HG03175 (cell line): Measurements from ENCODE around the gene TMEM214.
A peak's percentile ranks its signal among the peaks of the same experiment; 100 is the strongest.

Source experiments
- ATAC-seq: cut with Tn5 transposase; IDR thresholded peaks from one replicate; pipeline ENCODE4 v1.9.1; 2021; ENCODE audit warnings: mild to moderate bottlenecking, moderate library complexity; ENCODE audit not compliant: unreplicated experiment

The TMEM214 gene

GRCh38 chr2:27082773-27083409 is 50.1 kb downstream of the TMEM214 start:
- no peak for ATAC-seq

GRCh38 chr2:27083410-27084296 is 50.9 kb downstream of the TMEM214 start:
- ATAC-seq, result no peak

- ATAC-seq, result no peak
Measured at GRCh38 chr2:27084297-27085061, 51.7 kb downstream of the TMEM214 start.

- ATAC-seq, result no peak
Measured at GRCh38 chr2:27085062-27085672, 52.4 kb downstream of the TMEM214 start.

- no peak for ATAC-seq
Measured at GRCh38 chr2:27085673-27086089, 52.9 kb downstream of the TMEM214 start.

- ATAC-seq, result peak; percentile 83
Measured at GRCh38 chr2:27086090-27086723, 53.4 kb downstream of the TMEM214 start.

- no peak for ATAC-seq
Measured at GRCh38 chr2:27086724-27087593, 54.2 kb downstream of the TMEM214 start, which contains the start of gene KHK. KHK (plus strand) TSS chr2:27086772; CDS start chr2:27087260, 488 bp downstream.

- ATAC-seq, result no peak
Measured at GRCh38 chr2:27087823-27088410, 55.2 kb downstream of the TMEM214 start.

GRCh38 chr2:27088634-27089033 is 55.9 kb downstream of the TMEM214 start:
- no peak for ATAC-seq

GRCh38 chr2:27089111-27089954 is 56.6 kb downstream of the TMEM214 start:
- no peak for ATAC-seq
